ENCODE data around the gene AKAP3. TPM values are rescaled to one million over a fixed set of nuclear protein-coding genes. Genes with fewer than 3 reads are reported as not detected.

The AKAP3 gene
- total and polyA plus RNA-seq, 4 donors: 0.57 to 2.4 (median 1.1) TPM

DNA sequence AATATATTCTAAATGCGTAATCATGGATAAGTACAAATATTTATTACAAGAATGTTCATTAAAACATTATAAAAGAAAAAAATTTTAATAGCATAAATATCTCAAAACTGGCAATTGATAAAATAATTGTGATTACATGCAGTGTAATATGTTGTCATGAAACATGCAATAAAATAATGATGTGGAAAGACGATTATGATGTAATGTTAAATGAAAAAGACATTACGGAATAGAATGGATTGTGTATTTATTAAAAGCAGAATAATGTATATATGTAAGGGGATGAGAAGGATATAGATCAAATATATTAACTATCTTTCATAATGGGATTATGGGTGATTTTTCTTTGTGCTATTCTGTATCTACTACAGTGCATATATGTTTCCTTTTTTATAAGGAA lies 32.9 kb upstream of the AKAP3 start:
- H3K27me3 ChIP-seq (ENCODE audit: control insufficient read depth in 3 of 3, insufficient read depth in 3 of 3, low read length in 2 of 3): no peaks in the 10 kb centered on the region
- WGBS, 2 donors: 83 to 96% methylated on average over 3 of the region's 3 CpGs
- H3K4me1 ChIP-seq (ENCODE audit: control insufficient read depth in 5 of 5, insufficient read depth in 5 of 5, low read length in 5 of 5): no peaks in the 10 kb centered on the region
- ATAC-seq (ENCODE audit: insufficient read depth, low FRiP score) (no peak), DNase-seq (no peak)
- TF ChIP-seq, protein P1, sequence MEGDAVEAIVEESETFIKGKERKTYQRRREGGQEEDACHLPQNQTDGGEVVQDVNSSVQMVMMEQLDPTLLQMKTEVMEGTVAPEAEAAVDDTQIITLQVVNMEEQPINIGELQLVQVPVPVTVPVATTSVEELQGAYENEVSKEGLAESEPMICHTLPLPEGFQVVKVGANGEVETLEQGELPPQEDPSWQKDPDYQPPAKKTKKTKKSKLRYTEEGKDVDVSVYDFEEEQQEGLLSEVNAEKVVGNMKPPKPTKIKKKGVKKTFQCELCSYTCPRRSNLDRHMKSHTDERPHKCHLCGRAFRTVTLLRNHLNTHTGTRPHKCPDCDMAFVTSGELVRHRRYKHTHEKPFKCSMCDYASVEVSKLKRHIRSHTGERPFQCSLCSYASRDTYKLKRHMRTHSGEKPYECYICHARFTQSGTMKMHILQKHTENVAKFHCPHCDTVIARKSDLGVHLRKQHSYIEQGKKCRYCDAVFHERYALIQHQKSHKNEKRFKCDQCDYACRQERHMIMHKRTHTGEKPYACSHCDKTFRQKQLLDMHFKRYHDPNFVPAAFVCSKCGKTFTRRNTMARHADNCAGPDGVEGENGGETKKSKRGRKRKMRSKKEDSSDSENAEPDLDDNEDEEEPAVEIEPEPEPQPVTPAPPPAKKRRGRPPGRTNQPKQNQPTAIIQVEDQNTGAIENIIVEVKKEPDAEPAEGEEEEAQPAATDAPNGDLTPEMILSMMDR (IDR thresholded peaks at IDR 0.05; ENCODE audit: control extremely low read depth, extremely low read depth): no peak
- H3K36me3 ChIP-seq (ENCODE audit: control insufficient read depth in 4 of 4, insufficient read depth in 4 of 4, low read length in 4 of 4): peaks cover 13 to 27% (median 26%) of the 10 kb centered on the region in 4 donors
- no peaks in the 10 kb centered on the region for H3K9me3 ChIP-seq (ENCODE audit: control insufficient read depth in 4 of 4, insufficient read depth in 3 of 4, low read length in 3 of 4)
- H3K4me3 ChIP-seq: no peak overlapping the region
- H3K9ac ChIP-seq (ENCODE audit: insufficient read depth in 1 of 2, low read length in 2 of 2): no peak overlapping the region
- no peak overlapping the region for H3K27ac ChIP-seq (ENCODE audit: low read depth in 1 of 2, low read length in 1 of 2)

DNA sequence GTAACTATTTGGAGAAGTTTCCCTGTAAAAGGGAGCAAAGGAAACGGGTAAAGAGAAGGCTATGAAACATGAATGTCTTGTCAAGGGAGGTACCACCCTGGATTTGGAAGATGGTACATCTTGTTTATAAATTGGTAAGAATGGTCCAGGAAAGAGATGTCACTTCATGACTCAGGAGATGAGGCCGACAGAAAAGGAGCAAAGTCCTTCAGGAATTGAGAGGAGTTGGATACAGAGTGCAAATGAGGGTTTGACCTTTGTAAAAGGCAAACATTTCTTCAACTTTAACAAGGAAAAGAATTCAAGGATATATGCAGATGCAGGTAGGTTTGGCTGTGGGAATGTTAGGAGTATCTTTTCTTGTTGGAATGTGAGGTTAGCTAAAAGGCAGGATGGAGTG lies 30.9 kb upstream of the AKAP3 start:
- DNase-seq: no peak
- H3K9ac ChIP-seq (ENCODE audit: insufficient read depth in 1 of 2, low read length in 2 of 2): no peak overlapping the region
- H3K4me3 ChIP-seq: no peak overlapping the region
- no peaks in the 10 kb centered on the region for H3K4me1 ChIP-seq (ENCODE audit: control insufficient read depth in 5 of 5, insufficient read depth in 5 of 5, low read length in 5 of 5)
- peaks cover 3 to 18% (median 12%) of the 10 kb centered on the region in 4 donors for H3K36me3 ChIP-seq (ENCODE audit: control insufficient read depth in 4 of 4, insufficient read depth in 4 of 4, low read length in 4 of 4)
- TF ChIP-seq, protein P1 (IDR thresholded peaks at IDR 0.05; ENCODE audit: control extremely low read depth, extremely low read depth): no peak
- no peaks in the 10 kb centered on the region for H3K27me3 ChIP-seq (ENCODE audit: control insufficient read depth in 3 of 3, insufficient read depth in 3 of 3, low read length in 2 of 3)
- H3K27ac ChIP-seq (ENCODE audit: low read depth in 1 of 2, low read length in 1 of 2): no peak overlapping the region
- ATAC-seq (ENCODE audit: insufficient read depth, low FRiP score): no peak
- no peaks in the 10 kb centered on the region for H3K9me3 ChIP-seq (ENCODE audit: control insufficient read depth in 4 of 4, insufficient read depth in 3 of 4, low read length in 3 of 4)
- 85 to 87% methylated on average over 2 of the region's 2 CpGs for WGBS, 2 donors

DNA sequence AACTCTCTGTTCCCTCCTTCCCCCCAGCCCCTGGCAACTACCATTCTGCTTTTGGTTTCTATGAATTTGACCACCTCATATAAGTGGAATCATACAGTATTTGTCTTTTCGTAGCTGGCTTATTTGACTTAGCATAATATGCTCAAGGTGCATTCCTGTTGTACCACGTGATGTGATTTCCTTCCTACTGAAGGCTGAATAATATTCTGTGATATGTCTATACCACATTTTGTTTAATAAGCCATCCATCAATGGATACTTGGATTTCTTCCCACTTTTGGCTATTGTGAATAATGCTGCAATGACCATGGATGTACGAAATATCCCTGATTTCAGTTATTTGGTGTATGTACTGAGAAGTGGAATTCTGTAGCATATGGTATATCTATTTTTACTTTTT lies 16.4 kb upstream of the AKAP3 start:
- no peak for DNase-seq
- no peak overlapping the region for H3K9ac ChIP-seq (ENCODE audit: insufficient read depth in 1 of 2, low read length in 2 of 2)
- no peak overlapping the region for H3K4me3 ChIP-seq
- 86 to 88% methylated on average over 3 of the region's 3 CpGs for WGBS, 2 donors
- no peak overlapping the region for H3K27ac ChIP-seq (ENCODE audit: low read depth in 1 of 2, low read length in 1 of 2)
- TF ChIP-seq, protein P1 (IDR thresholded peaks at IDR 0.05; ENCODE audit: control extremely low read depth, extremely low read depth): no peak
- peaks cover 0 to 1% (median 0%) of the 10 kb centered on the region in 4 donors for H3K9me3 ChIP-seq (ENCODE audit: control insufficient read depth in 4 of 4, insufficient read depth in 3 of 4, low read length in 3 of 4)
- no peaks in the 10 kb centered on the region for H3K27me3 ChIP-seq (ENCODE audit: control insufficient read depth in 3 of 3, insufficient read depth in 3 of 3, low read length in 2 of 3)
- H3K36me3 ChIP-seq (ENCODE audit: control insufficient read depth in 4 of 4, insufficient read depth in 4 of 4, low read length in 4 of 4): peaks cover 31 to 67% (median 57%) of the 10 kb centered on the region in 4 donors
- no peak for ATAC-seq (ENCODE audit: insufficient read depth, low FRiP score)
- no peaks in the 10 kb centered on the region for H3K4me1 ChIP-seq (ENCODE audit: control insufficient read depth in 5 of 5, insufficient read depth in 5 of 5, low read length in 5 of 5)

DNA sequence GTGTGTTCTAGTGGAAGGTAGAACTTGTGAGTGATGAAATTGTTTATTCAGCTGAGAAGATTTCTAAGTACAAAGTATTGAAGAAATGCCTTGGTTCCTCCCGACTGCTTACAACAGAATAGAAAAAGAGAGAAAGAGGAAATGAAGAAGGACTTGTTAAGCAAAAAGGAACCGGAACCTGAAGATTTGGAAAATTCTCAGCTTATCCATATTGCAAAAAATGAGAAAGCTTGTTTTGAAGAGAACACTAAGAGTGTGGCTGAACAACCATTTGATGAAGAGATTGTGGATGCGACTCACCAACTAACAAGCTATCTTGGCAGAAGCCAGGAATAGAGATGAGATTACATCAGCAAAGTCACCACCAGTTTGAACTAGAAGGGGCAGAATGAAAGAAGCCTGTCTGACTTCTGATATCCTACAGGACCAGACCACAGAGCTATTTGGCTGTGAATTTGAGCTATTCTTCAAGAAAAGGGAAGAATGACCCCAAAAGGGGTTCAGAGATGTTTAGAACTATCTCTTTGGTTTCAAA lies 15.2 kb upstream of the AKAP3 start:
- Histone ChIP-seq H3K27ac (ENCODE audit: low read depth in 1 of 2, low read length in 1 of 2) (peak overlapping the region in 1 of 2 donors; percentile 16), H3K36me3 (ENCODE audit: control insufficient read depth in 4 of 4, insufficient read depth in 4 of 4, low read length in 4 of 4) (peaks cover 38 to 73% (median 55%) of the 10 kb centered on the region in 4 donors), H3K4me3 (no peak overlapping the region), H3K9me3 (ENCODE audit: control insufficient read depth in 4 of 4, insufficient read depth in 3 of 4, low read length in 3 of 4) (peaks cover 0 to 1% (median 0%) of the 10 kb centered on the region in 4 donors), H3K9ac (ENCODE audit: insufficient read depth in 1 of 2, low read length in 2 of 2) (no peak overlapping the region), H3K4me1 (ENCODE audit: control insufficient read depth in 5 of 5, insufficient read depth in 5 of 5, low read length in 5 of 5) (no peaks in the 10 kb centered on the region), H3K27me3 (ENCODE audit: control insufficient read depth in 3 of 3, insufficient read depth in 3 of 3, low read length in 2 of 3) (no peaks in the 10 kb centered on the region)
- ATAC-seq (ENCODE audit: insufficient read depth, low FRiP score): no peak
- TF ChIP-seq, protein P1 (IDR thresholded peaks at IDR 0.05; ENCODE audit: control extremely low read depth, extremely low read depth): no peak
- no peak for DNase-seq
- 54 to 78% methylated on average over 3 of the region's 3 CpGs for WGBS, 2 donors
